HCT116 (cell line): Measurements from ENCODE around the gene MMP17.

ENCODE experiments used
- EZH2phosphoT487 ChIP-seq: fragments of 200-600 bp; IDR thresholded peaks from 2 replicates; pipeline ENCODE4 v1.6.1; 2018; ENCODE audit warnings: antibody characterized with exemption, borderline replicate concordance
- POLR2A ChIP-seq: IDR thresholded peaks from 2 replicates; pipeline ENCODE4 v1.7.0; 2011; ENCODE audit warnings: borderline replicate concordance; ENCODE audit not compliant: insufficient read depth, insufficient read length; ENCODE audit errors: extremely low read depth
- TF ChIP-seq, protein P1 (sequence below), 3 experiments: fragments of 200-600 bp in 1 of 3; sonication (generic) in 1 of 3; IDR thresholded peaks in 2 of 3; conservative IDR thresholded peaks in 1 of 3; 2 replicates each; pipeline ENCODE4 v1.5.1; 2012 to 2017; ENCODE audit warnings: low read depth in 2 of 3, low read length in 2 of 3, antibody characterized with exemption in 1 of 3, borderline replicate concordance in 1 of 3, control low read depth in 1 of 3, mild to moderate bottlenecking in 1 of 3, mixed read lengths in 1 of 3, mixed run types in 1 of 3, moderate library complexity in 1 of 3; ENCODE audit not compliant: insufficient read depth in 1 of 3

GRCh38 chr12:131895640-131896079 is 67.5 kb downstream of the MMP17 start:
- TF ChIP-seq, protein P1, sequence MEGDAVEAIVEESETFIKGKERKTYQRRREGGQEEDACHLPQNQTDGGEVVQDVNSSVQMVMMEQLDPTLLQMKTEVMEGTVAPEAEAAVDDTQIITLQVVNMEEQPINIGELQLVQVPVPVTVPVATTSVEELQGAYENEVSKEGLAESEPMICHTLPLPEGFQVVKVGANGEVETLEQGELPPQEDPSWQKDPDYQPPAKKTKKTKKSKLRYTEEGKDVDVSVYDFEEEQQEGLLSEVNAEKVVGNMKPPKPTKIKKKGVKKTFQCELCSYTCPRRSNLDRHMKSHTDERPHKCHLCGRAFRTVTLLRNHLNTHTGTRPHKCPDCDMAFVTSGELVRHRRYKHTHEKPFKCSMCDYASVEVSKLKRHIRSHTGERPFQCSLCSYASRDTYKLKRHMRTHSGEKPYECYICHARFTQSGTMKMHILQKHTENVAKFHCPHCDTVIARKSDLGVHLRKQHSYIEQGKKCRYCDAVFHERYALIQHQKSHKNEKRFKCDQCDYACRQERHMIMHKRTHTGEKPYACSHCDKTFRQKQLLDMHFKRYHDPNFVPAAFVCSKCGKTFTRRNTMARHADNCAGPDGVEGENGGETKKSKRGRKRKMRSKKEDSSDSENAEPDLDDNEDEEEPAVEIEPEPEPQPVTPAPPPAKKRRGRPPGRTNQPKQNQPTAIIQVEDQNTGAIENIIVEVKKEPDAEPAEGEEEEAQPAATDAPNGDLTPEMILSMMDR (IDR thresholded peaks at IDR 0.05 in 2 of 3, conservative IDR thresholded peaks at IDR 0.05 in 1 of 3; ENCODE audit: borderline replicate concordance in 1 of 3, insufficient read depth in 1 of 3, low read depth in 2 of 3, low read length in 2 of 3): no peak
- TF ChIP-seq EZH2phosphoT487: no peak
- TF ChIP-seq POLR2A: no peak
